GM18861 (cell line): Measurements from ENCODE around the gene AGER.
"Not testable (repeated sequence)": the region's sequence is repeated elsewhere in the genome, so short reads cannot be mapped to it uniquely, and the experiment has no call there.

ENCODE experiments used
- ATAC-seq: cut with Tn5 transposase; IDR thresholded peaks from one replicate; pipeline ENCODE4 v1.9.1; 2021; ENCODE audit not compliant: unreplicated experiment

AGER gene

GRCh38 chr6:32200711-32201475 is 16.8 kb upstream of the AGER start:
- ATAC-seq: no peak

DNA sequence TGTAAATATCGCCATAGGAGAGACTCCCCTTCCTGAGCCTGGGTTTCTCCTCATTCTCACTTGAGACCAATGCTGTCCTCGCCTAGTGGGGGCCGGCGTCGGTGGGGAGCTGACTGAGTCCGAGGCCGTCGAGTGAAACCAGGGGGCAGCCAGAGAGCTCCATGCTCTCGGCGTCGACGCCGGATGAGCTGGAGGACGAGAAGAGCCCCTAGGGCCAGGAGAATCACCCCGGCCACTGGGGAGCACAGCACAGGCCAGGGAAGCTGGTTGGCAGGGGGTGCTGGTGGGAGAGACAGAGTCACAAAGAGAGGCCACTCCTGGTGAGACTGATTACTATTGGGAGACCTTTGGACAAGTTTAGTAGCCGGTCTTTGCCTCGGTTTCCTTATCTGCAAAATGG is 14.8 kb upstream of the AGER start:
- ATAC-seq: no peak

DNA sequence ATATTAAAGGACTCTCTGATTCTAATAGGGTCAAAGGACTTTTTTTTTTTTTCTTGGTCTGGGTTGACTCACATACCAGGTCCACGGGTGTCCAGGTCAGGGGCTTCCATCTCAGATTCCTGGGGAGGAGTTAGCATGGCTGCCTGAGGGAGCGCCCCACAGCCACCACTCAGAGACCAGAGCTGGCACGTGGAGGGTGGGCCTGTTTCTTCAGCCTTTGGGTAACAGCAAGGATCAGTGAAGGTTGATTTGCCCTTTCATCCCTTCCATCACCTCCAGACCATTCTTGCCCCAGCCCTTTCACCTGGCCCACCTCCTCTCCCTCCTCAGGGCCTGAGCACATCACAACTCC is 14.3 kb upstream of the AGER start:
- no peak for ATAC-seq

DNA sequence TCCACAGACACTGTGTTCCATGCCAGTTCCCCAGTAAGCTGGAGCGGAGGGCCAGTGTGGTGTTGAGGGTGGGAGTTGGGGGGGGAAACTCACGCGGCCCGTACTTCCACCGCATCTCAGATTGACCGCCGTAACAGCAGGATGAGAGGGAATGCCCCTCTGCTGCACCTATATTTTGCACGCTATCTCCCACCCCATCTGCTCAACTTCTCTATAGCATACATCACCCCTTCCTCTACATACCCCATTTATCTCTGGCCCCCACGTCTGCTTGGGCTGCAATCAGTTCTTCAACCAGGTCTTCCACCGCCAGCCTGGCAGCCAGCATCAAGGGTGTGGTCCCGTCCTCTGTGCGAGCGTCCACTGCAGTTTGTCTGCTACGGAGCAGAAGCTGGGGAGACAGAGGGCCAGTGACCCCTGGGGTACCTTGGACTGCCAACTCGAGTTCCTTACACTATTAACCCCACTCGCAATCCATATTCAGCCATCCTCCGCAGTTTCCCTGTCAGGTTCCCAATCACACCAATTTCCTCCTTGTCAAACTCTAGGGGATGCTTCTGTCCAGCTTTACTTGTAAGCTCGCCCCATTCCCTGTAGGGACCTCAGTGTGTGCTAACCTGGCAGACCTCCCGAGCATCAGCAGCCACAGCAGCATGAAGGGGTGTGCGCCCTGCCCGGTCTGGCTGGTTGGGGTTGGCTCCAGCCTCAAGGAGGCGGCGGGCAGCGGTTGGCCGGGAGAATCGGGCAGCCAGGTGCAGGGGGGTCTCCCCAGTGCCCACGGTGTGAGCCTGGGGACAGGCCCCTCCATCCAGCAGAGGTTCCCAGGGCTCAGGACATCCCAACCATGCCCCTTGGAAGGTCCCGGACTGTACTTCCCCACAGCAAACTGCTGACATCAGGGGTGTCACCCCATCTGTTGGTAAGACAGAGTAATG is 12.9 kb upstream of the AGER start:
- ATAC-seq: no peak

DNA sequence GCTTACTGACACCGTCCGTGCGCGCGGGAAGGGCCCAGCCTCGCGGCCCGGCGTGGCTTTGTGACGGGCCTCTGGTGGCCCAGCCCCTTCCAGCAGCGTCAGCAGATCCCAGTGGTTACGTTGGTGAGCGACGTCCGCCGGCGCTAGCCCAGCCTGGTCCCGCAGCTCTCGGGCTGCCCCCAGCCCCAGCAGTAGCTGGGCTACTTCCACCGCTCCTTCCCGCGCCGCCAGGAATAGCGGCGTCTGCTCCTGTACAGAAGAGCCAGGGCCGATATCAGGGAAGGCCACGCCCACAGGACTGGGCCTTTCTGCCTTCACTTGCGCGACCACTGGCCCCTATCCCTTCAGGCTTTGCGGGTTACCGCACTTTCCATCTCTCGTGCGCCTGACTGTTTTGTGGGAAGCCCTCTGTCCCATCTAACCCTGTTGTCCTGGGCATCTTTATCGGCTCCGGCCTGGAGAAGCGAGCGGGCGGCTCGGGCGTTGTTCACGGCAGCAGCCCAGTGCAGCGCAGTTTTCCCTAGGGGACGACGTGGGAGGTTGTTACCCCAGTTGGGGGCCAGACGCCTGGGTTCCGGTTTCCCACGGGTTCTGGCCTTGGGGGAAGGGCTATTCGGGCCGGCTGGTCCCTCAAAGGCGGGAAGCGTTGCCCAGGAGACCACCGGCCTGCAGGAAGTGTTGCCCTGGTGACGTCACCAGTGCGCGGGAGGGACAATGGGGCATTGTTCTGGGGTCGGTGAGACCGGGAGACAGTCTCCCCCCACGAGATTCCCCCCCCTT is 12.0 kb upstream of the AGER start:
- peak; percentile 68 for ATAC-seq

DNA sequence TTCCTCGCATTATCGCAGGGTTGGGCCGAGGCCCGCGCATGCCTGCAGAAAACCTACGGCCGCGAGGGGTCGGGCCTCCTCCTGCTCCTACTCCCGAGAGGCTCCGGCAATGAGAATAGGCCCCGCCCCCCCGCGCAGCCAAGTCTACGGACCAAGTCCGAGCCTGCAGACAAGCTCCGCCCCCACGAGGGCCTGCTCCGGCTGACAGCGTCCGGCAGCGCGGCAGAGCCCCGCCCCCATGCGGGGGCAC is 11.5 kb upstream of the AGER start:
- ATAC-seq: no peak

DNA sequence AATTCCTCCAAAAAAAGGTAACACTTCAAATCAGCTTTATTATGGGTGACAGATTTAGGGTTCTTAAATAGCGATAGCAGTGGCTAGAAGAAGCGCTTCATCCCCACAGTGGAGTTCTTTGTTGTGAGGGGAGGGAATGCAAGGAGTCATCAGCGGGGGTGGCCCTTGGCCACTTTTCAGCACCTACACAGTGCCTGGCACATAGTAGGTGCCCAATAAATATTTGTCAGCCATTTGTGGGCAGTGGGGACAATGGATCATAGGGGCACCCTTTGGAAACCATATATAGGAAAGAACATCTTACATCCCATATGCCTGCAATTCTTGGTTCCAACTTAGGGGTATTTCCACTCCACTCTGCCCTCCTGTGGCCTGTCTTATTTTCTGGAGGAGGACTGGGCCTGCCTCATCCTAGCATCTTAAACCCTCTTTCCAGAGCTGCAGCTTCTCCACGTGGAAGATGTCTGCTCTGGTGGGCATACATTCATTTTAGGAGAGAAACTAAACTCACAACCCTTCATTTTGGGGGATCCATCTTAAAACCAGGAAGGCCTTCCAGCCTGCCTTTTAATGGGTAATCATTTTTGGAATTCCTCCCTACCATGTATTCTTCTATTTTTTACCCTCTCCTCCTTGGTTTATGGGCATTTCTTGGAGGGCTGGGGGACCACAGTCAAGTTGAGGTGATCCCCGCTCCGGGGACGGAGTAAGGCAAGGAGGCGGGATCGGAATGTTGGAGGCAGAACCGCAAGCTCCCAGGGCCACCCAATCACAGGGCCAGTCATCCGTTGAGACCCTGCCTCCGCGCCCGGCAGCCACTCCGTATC is 11.0 kb upstream of the AGER start:
- peak; percentile 53 for ATAC-seq

DNA sequence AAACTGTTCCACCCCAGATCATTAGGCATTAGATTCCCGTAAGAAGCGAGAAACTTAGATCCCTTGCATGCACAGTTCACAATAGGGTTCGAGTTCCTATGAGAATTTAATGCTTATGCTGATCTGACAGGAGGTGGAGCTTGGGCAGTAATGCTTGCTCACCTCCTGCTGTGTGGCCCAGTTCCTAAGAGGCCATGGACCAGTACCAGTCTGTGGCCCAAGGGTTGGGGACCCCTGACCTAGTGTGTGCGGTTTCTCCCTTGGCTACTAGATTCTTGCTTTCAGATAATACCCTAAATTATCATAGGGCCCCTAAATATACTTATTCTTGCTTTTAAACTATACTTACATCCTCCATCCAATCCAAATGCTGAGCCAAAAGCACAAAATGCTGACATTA is 10.3 kb upstream of the AGER start:
- ATAC-seq: no peak

GRCh38 chr6:32193096-32193495 is 9.0 kb upstream of the AGER start:
- ATAC-seq: not testable (repeated sequence)

- no peak for ATAC-seq
Observed at GRCh38 chr6:32192608-32193039, 8.6 kb upstream of the AGER start, which contains the start of gene GPSM3. Gene GPSM3 (minus strand): TSS chr6:32192643. CDS start chr6:32192513, 130 bp downstream.

- ATAC-seq: no peak
Observed at GRCh38 chr6:32191696-32192607, 7.9 kb upstream of the AGER start.

GRCh38 chr6:32190911-32191677 is 7.0 kb upstream of the AGER start:
- ATAC-seq: no peak

DNA sequence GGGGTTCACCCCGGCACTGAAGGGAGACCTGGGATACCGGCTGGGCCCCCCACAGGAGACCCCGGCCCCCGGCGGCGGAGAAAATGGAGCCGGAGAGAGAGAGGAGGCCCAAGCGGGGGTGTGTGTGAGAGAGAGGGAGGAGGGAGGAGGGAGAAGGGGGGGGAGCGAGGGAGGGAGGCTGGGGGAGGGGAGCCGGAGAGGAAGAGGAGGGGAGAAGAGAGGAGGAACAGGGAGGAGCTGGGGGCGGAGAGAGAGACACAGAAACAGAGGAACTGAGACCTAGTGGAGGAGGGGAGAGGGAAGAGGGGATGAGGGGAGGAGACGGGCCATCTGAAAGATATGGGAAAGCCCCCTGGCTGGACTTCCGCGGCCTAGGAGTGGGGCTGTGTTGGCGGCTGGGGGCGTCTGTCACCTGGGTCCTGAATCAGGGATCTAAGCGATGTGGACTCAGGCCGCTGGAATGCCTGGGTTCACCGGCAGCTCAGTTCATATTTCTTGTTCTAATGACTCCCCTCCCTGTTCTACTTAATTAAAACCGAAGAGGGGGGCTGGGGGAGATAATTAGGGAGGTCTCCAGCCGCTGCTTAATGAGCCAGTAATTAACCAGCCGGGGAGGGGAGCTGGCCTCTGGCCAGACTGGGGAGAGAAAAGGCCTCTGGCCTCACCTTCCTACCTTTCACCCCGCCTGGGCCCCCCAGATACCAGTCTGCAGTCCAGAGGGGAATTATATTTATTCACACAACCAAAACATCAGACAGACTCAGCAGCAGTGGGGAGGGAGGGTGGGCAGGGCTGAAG is 6.2 kb upstream of the AGER start, which contains the start of gene PBX2:
PBX2 (minus strand) TSS at position 149 of the 798 bp plus-strand sequence. CDS start 287 bp downstream, outside the sequence.
- no peak for ATAC-seq

GRCh38 chr6:32189742-32190053 is 5.6 kb upstream of the AGER start:
- ATAC-seq: no peak

DNA sequence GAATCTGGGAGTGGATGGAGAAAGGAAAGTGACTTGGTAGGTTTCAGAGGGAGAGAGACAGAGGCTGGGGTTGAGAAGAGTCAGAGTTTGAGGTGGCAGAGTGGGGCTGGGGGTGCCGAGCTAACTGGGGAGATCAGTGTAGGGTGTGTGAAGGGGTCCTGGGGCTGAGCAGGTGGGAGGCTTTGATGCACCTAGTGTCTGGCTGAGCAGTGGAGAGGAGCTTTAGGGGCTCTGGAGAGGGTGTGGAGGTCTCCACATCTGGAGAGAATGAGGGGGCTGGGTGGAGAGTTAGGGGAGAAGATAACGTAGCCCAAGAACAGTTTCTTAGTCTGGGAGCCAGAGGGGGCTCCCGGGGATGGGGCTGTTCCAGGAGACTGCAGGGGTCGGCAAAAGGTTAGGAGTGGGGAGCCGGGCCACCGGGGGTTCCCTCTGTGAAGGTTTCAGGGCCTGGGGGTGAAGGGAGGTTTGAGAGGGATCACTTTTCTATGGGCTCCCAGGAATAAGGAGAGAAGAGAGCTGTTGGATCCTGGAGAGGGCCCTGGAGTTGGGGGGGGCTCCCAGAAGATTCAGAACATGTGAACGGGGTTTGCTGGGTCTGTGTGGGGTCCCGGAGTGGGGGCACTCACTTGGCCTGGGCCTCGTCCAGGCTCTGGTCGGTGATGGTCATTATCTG is 5.2 kb upstream of the AGER start:
- ATAC-seq: no peak

DNA sequence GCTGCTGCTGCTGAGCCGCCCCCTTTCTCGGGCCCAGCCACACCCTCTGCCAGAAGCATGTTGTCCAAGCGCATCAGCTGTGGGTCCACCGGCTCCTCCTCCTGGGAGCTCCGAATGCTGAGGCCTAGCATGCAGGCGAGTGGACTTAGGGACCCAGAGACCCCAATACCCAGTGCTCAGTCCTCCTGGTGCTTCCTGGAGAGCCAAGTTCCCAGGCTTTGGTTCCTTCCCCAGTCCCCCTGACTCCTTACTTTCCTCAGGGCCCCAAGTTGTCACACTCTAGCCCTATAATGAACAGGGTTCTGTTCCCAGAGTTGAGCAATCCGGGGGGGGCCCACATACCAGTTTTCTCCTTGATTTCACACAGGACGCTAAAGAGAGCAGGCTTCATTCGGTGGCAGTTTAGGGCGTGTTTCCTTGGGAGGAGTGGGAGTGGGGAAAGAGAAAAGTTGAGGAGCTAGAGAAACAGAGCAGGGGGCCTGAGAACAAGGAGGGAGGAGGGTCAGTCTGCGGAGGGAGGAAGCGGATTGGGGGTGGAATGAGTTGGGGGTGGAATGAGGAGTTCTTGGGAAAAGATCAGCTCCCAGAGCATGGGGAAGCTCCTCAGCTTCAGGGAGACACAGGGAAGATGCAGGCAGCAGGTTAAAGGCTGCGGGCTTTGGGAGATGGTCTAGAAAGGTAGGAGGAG is 4.5 kb upstream of the AGER start:
- ATAC-seq: no peak
